Prostate gland (tissue), 2 donors: ENCODE measurements around the gene GMDS. TPM values are rescaled to one million over a fixed set of nuclear protein-coding genes. Genes with fewer than 3 reads are reported as not detected.

Experiments
- DNase-seq: peaks from one replicate; pipeline ENCODE4 v3.0.0-alpha.2; 2019; ENCODE audit warnings: low spot score
- H3K27ac ChIP-seq, 2 donors: fragments of 200-600 bp; sonication (generic); 2 replicates each; pipeline ENCODE4 v1.5.1; 2017 to 2019
- H3K27me3 ChIP-seq: fragments of 200-600 bp; sonication (generic); replicated peaks from 2 replicates; pipeline ENCODE4 v1.5.1; 2019; ENCODE audit not compliant: insufficient read depth
- H3K36me3 ChIP-seq, 2 donors: fragments of 200-600 bp; sonication (generic); 1 replicate in 1 of 2; 2 replicates in 1 of 2; pipeline versions ENCODE4 v1.5.1 to v1.8.1; 2017 to 2019
- H3K4me1 ChIP-seq: fragments of 200-600 bp; sonication (generic); replicated peaks from 2 replicates; pipeline ENCODE4 v1.5.1; 2019
- H3K4me3 ChIP-seq, 2 donors: fragments of 200-600 bp; sonication (generic); 2 replicates each; pipeline ENCODE4 v1.5.1; 2017 to 2019
- H3K9me3 ChIP-seq: fragments of 200-600 bp; sonication (generic); 2 replicates; pipeline ENCODE4 v1.5.1; 2017
- CTCF ChIP-seq, 4 experiments: fragments of 200-600 bp in 2 of 4; fragments of 450-650 bp in 2 of 4; sonication (generic) in 2 of 4; IDR thresholded peaks; 1 replicate in 3 of 4; 2 replicates in 1 of 4; pipeline ENCODE4 v1.5.1; 2016 to 2019; ENCODE audit warnings: antibody characterized with exemption in 4 of 4, mild to moderate bottlenecking in 2 of 4, moderate library complexity in 2 of 4
- POLR2A ChIP-seq: fragments of 450-650 bp; IDR thresholded peaks from one replicate; pipeline ENCODE4 v1.6.1; 2016; ENCODE audit warnings: antibody characterized with exemption, mild to moderate bottlenecking
- POLR2AphosphoS5 ChIP-seq: sonication (generic); formaldehyde crosslinking; IDR thresholded peaks from one replicate; pipeline ENCODE4 v1.6.1; 2017; ENCODE audit warnings: antibody characterized with exemption
- WGBS: methylation state at CpG from one replicate; pipeline ENCODE4 v1.1.5; 2018; 5-methylcytosine and 5-hydroxymethylcytosine counted together
- intact Hi-C: fragments of 100-400 bp; cut with DNase I; formaldehyde crosslinking; loops from one replicate; pipeline ENCODE4 v1.14.2; 2022
- total RNA-seq, 2 donors: library from RNA; depleted of rRNA; stranded (reverse); fragments of >200 nt; gene quantifications; one replicate each; pipeline ENCODE4 v1.1.0, GENCODE V29; 2016

Gene GMDS
- total RNA-seq, 2 donors from 2014 or later: 24.9 to 29.9 TPM

DNA sequence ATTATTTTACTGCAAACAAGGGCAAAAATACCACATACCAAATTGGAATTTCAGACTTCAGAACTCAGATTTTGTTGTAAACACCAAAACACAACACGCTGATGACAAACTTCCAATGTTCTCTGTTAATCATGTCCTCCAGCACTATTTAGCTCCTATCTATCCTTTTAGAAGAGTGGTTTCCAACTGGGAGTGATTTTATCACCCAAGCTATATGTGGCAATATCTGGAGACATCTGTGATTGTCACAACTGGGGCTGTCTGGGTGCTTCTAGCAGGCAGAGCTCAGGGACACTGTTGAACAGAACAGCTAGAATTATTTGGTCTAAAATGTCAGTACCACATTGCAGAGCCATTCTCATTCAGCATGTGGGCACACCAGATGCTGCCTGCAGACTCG lies 391.1 kb downstream of the GMDS start:
- 97% methylated on average over 2 of the region's 2 CpGs for WGBS
- no peaks in the 10 kb centered on the region for H3K36me3 ChIP-seq
- H3K9me3 ChIP-seq: no peaks in the 10 kb centered on the region
- no peak for TF ChIP-seq POLR2A
- no peak for TF ChIP-seq POLR2AphosphoS5
- no peak for TF ChIP-seq CTCF (IDR thresholded peaks at IDR 0.05)
- intact Hi-C loops: no loop called here
- no peaks in the 10 kb centered on the region for H3K27me3 ChIP-seq
- no peak overlapping the region for H3K27ac ChIP-seq
- H3K4me1 ChIP-seq: no peaks in the 10 kb centered on the region
- no peak overlapping the region for H3K4me3 ChIP-seq
- no peak for DNase-seq

DNA sequence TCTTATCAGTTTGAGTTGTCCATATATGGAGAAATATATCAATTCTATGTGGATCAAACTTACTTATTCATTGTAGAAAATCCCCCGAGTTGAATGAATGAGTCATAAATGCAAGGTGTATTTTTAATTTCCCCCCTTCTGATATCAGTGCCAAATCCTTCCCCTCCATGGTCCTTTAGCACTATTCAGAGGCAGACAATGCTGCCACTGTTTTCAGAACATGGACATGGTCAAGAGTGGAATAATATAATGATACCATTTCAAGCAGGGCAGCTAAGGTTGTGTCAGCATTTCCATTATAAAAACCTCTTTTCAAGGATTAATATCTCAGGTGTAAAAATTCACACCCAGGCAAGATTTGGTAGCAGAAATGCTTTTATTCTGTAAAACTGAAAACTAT lies 391.6 kb downstream of the GMDS start:
- Histone ChIP-seq H3K9me3 (no peaks in the 10 kb centered on the region), H3K27me3 (no peaks in the 10 kb centered on the region), H3K27ac (no peak overlapping the region), H3K4me3 (no peak overlapping the region), H3K4me1 (no peaks in the 10 kb centered on the region), H3K36me3 (no peaks in the 10 kb centered on the region)
- DNase-seq: no peak
- WGBS: 86% methylated on average over 1 of the region's 1 CpG
- no peak for TF ChIP-seq POLR2A
- no peak for TF ChIP-seq POLR2AphosphoS5
- TF ChIP-seq CTCF (IDR thresholded peaks at IDR 0.05): no peak
- intact Hi-C loops: no loop called here

GRCh38 chr6:1851681-1852456 lies 393.5 kb downstream of the GMDS start:
- DNase-seq: no peak
- no peaks in the 10 kb centered on the region for H3K36me3 ChIP-seq
- WGBS: 84% methylated on average over 13 of the region's 13 CpGs
- no peak overlapping the region for H3K4me3 ChIP-seq
- TF ChIP-seq CTCF (IDR thresholded peaks at IDR 0.05) (no peak), POLR2AphosphoS5 (no peak)
- no peak overlapping the region for H3K27ac ChIP-seq
- H3K27me3 ChIP-seq: no peaks in the 10 kb centered on the region
- intact Hi-C loops: no loop called here
- no peaks in the 10 kb centered on the region for H3K4me1 ChIP-seq
- H3K9me3 ChIP-seq: no peaks in the 10 kb centered on the region

- H3K27me3 ChIP-seq: no peaks in the 10 kb centered on the region
- H3K36me3 ChIP-seq: no peaks in the 10 kb centered on the region
- 78% methylated on average over 7 of the region's 7 CpGs for WGBS
- no peak for DNase-seq
- no peak overlapping the region for H3K4me3 ChIP-seq
- intact Hi-C loops: no loop called here
- H3K9me3 ChIP-seq: no peaks in the 10 kb centered on the region
- no peak overlapping the region for H3K27ac ChIP-seq
- TF ChIP-seq CTCF (IDR thresholded peaks at IDR 0.05) (no peak), POLR2AphosphoS5 (no peak), POLR2A (no peak)
- no peaks in the 10 kb centered on the region for H3K4me1 ChIP-seq
These were observed 394.6 kb downstream of the GMDS start for GRCh38 chr6:1850840-1851157.

GRCh38 chr6:1850121-1850839 lies 395.1 kb downstream of the GMDS start:
- Histone ChIP-seq H3K27me3 (no peaks in the 10 kb centered on the region), H3K9me3 (no peaks in the 10 kb centered on the region), H3K4me3 (no peak overlapping the region), H3K4me1 (no peaks in the 10 kb centered on the region), H3K36me3 (no peaks in the 10 kb centered on the region), H3K27ac (no peak overlapping the region)
- no peak for DNase-seq
- WGBS: 79% methylated on average over 8 of the region's 8 CpGs
- TF ChIP-seq POLR2A (no peak), POLR2AphosphoS5 (no peak), CTCF (IDR thresholded peaks at IDR 0.05) (no peak)
- intact Hi-C loops: no loop called here
